GM12878 (cell line): ENCODE results near the gene PAIP2. TPM values are rescaled to one million over a fixed set of nuclear protein-coding genes. Genes with fewer than 3 reads are reported as not detected.

Source experiments
- CBFB ChIP-seq: IDR thresholded peaks from 2 replicates; pipeline ENCODE4 v1.6.1; 2016; ENCODE audit warnings: antibody characterized with exemption, low read depth
- CBX5 ChIP-seq: sonication (generic); IDR thresholded peaks from 2 replicates; pipeline ENCODE4 v1.6.1; 2016; ENCODE audit warnings: low read depth, moderate library complexity, mild to moderate bottlenecking, inconsistent platforms
- CHD4 ChIP-seq: fragments of 200-600 bp; sonication (generic); IDR thresholded peaks from 2 replicates; pipeline ENCODE4 v1.6.1; 2016; ENCODE audit warnings: mild to moderate bottlenecking
- EZH2 ChIP-seq: IDR thresholded peaks from 2 replicates; pipeline ENCODE4 v1.6.1; 2012; ENCODE audit warnings: low read depth, mild to moderate bottlenecking, control low read depth, inconsistent platforms, low read length, borderline replicate concordance; ENCODE audit not compliant: control insufficient read depth
- FOXM1 ChIP-seq: IDR thresholded peaks from 2 replicates; pipeline ENCODE4 v1.6.1; 2012; ENCODE audit warnings: low read depth, mild to moderate bottlenecking, inconsistent platforms, low read length, moderate library complexity
- HDGF ChIP-seq: fragments of 450-650 bp; IDR thresholded peaks from 2 replicates; pipeline ENCODE4 v1.6.1; 2016; ENCODE audit warnings: antibody characterized with exemption
- IKZF1 ChIP-seq: fragments of 450-650 bp; conservative IDR thresholded peaks from 2 replicates; pipeline ENCODE4 v1.6.1; 2017; ENCODE audit warnings: antibody characterized with exemption, mild to moderate bottlenecking
- KAT2A ChIP-seq: conservative IDR thresholded peaks from 2 replicates; pipeline ENCODE4 v1.6.1; 2011; ENCODE audit warnings: low read depth, low read length; ENCODE audit not compliant: control insufficient read depth
- MYB ChIP-seq: fragments of 150-350 bp; IDR thresholded peaks from 2 replicates; pipeline ENCODE4 v1.6.1; 2014; ENCODE audit warnings: mild to moderate bottlenecking, low read depth, low read length, borderline replicate concordance
- MYC ChIP-seq: IDR thresholded peaks from 2 replicates; pipeline ENCODE4 v1.6.1; 2011; ENCODE audit warnings: mild to moderate bottlenecking, low read length, moderate library complexity, inconsistent platforms; ENCODE audit not compliant: insufficient read depth, insufficient replicate concordance, insufficient read length, severe bottlenecking
- NFIC ChIP-seq: IDR thresholded peaks from 2 replicates; pipeline ENCODE4 v1.6.1; 2012; ENCODE audit warnings: low read depth, mild to moderate bottlenecking, inconsistent platforms, low read length, moderate library complexity
- PAX5 ChIP-seq: IDR thresholded peaks from 2 replicates; pipeline ENCODE4 v1.6.1; 2011; ENCODE audit warnings: low read depth, low read length, borderline replicate concordance
- PML ChIP-seq: IDR thresholded peaks from 2 replicates; pipeline ENCODE4 v1.6.1; 2012; ENCODE audit warnings: low read length, inconsistent platforms
- POLR2AphosphoS2 ChIP-seq: IDR thresholded peaks from 2 replicates; pipeline ENCODE4 v1.6.1; 2011; ENCODE audit warnings: low read depth, mild to moderate bottlenecking, low read length, improper control_type of control experiment, moderate library complexity
- POLR2AphosphoS5 ChIP-seq: IDR thresholded peaks from 2 replicates; pipeline ENCODE4 v1.6.1; 2011; ENCODE audit warnings: mild to moderate bottlenecking, low read length, inconsistent platforms
- RELA ChIP-seq: fragments of 450-650 bp; IDR thresholded peaks from 2 replicates; pipeline ENCODE4 v1.8.0; 2014; ENCODE audit warnings: borderline replicate concordance; ENCODE audit not compliant: partially characterized antibody
- SMAD1 ChIP-seq: fragments of 450-650 bp; IDR thresholded peaks from 2 replicates; pipeline ENCODE4 v1.6.1; 2018; ENCODE audit warnings: mild to moderate bottlenecking, low read depth; ENCODE audit not compliant: partially characterized antibody
- SMC3 ChIP-seq: IDR thresholded peaks from 2 replicates; pipeline ENCODE4 v1.6.1; 2011; ENCODE audit warnings: low read length, improper control_type of control experiment, borderline replicate concordance
- SREBF1 ChIP-seq: IDR thresholded peaks from 2 replicates; pipeline ENCODE4 v1.6.1; 2012; ENCODE audit warnings: mild to moderate bottlenecking, low read length
- YY1 ChIP-seq: IDR thresholded peaks from 2 replicates; pipeline ENCODE4 v1.6.1; 2011; ENCODE audit warnings: low read depth, mild to moderate bottlenecking, low read length
- ZNF207 ChIP-seq: fragments of 450-650 bp; IDR thresholded peaks from 2 replicates; pipeline ENCODE4 v1.6.1; 2014; ENCODE audit warnings: antibody characterized with exemption, mild to moderate bottlenecking, borderline replicate concordance
- ZNF217 ChIP-seq: fragments of 450-650 bp; IDR thresholded peaks from 2 replicates; pipeline ENCODE4 v1.6.1; 2017; ENCODE audit warnings: antibody characterized with exemption, mild to moderate bottlenecking
- ZSCAN29 ChIP-seq: fragments of 450-650 bp; IDR thresholded peaks from 2 replicates; pipeline ENCODE4 v1.6.1; 2017; ENCODE audit warnings: mild to moderate bottlenecking, moderate library complexity
- polyA plus RNA-seq, 11 experiments: library from polyadenylated mRNA; depleted of rRNA in 4 of 11; unstranded in 6 of 11; stranded (reverse) in 5 of 11; fragments of >200 nt; fragmentation: Nextera tagmentation in 4 of 11; fragmentation: Illumina TruSeq in 1 of 11; extraction: Ambion mirVana in 4 of 11; extraction: Trizol in 1 of 11; gene quantifications; 1 replicate in 1 of 11; 2 replicates in 10 of 11; pipeline versions ENCODE4 v1.2.1 to v1.2.3, GENCODE V29; 2011 to 2016; ENCODE audit warnings: inconsistent platforms in 2 of 11, missing spikeins in 2 of 11, low read depth in 1 of 11
- total RNA-seq, 4 experiments: library from RNA; depleted of rRNA in 3 of 4; stranded (reverse); fragments of >200 nt in 3 of 4; fragmentation: Illumina TruSeq in 1 of 4; extraction: Trizol in 1 of 4; gene quantifications; 2 replicates each; pipeline versions ENCODE4 v1.2.1 to v1.2.3, GENCODE V29; 2013 to 2021
- TF ChIP-seq, protein P1 (sequence below): IDR thresholded peaks from 2 replicates; pipeline ENCODE4 v1.6.1; 2011; ENCODE audit warnings: mild to moderate bottlenecking, low read depth, low read length, moderate library complexity; ENCODE audit not compliant: insufficient replicate concordance
- TF ChIP-seq, protein P2 (sequence below): fragments of 450-650 bp; IDR thresholded peaks from 2 replicates; pipeline ENCODE4 v1.6.1; 2018; ENCODE audit warnings: borderline replicate concordance, mild to moderate bottlenecking; ENCODE audit not compliant: partially characterized antibody
- TF ChIP-seq, protein P3 (sequence below): IDR thresholded peaks from 2 replicates; pipeline ENCODE4 v1.6.1; 2011; ENCODE audit warnings: low read depth, low read length, improper control_type of control experiment, borderline replicate concordance

The PAIP2 gene
- total and polyA plus RNA-seq, 10 of the 15 experiments (the other 5 are each of a cell fraction or from before 2014, with no cell fraction given), result 49.9 to 154 (median 102) TPM

DNA sequence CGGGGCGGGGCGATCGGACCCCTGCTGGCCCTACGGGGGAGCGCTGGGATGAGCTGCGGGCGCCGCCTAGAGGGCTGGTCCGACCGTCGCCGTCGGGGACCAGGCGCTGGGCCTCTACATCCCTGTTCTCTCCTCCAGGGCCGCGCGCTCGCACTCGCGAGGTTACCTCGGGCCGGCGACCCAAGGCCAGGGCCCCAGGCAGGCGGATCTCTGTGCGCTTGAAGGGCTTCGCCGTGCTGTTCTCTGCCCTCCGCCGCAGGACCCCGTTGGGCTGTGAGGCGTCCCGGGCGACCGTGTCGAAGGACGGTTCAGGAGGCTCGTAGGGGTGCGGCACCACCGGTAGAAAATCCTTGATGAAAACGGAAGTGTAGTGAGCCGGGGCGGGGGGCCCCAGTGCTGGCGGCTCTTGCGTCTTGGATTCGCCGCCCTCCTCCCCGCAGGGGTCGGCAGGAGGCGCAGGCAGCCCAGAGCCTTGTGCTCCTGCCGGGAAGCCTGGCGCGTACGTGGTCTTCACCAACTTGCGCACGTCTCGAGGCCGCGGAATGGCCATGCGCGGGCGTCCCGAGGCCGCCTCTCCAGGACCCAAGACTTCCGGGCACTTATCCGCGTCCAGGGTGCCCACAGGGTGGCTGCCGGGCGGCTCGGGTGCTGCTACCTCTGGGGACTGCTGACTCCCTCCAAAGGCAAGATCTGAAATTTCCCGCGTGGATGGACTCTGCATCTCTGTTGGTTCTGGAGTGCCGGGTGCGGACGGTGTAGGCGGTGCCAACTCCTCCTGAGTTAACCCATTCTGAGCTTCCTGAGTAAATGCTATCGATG lies 51.2 kb downstream of the PAIP2 start (continued):
- TF ChIP-seq SMC3 (peak; percentile 40; the same call in 1 of the 2 replicates), IKZF1 (peak; percentile 96), HDGF (peak; percentile 38; the same call in 1 of the 2 replicates), YY1 (peak; percentile 77), ZNF207 (peak; percentile 13; the same call in 1 of the 2 replicates), KAT2A (no peak), CBX5 (no peak), SREBF1 (no peak), PAX5 (no peak), RELA (peak; percentile 71), NFIC (no peak), POLR2AphosphoS2 (0 out of 2 replicates have a peak, but pooled peaks have one; percentile 41), ZSCAN29 (no peak), MYB (no peak), SMAD1 (no peak), FOXM1 (no peak), PML (no peak), MYC (no peak), EZH2 (no peak), CBFB (no peak), CHD4 (no peak), ZNF217 (no peak; the same call in 1 of the 2 replicates), POLR2AphosphoS5 (peak; percentile 56)
- TF ChIP-seq, protein P1, sequence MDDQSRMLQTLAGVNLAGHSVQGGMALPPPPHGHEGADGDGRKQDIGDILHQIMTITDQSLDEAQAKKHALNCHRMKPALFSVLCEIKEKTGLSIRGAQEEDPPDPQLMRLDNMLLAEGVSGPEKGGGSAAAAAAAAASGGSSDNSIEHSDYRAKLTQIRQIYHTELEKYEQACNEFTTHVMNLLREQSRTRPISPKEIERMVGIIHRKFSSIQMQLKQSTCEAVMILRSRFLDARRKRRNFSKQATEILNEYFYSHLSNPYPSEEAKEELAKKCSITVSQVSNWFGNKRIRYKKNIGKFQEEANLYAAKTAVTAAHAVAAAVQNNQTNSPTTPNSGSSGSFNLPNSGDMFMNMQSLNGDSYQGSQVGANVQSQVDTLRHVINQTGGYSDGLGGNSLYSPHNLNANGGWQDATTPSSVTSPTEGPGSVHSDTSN, result no peak
- TF ChIP-seq, protein P2, sequence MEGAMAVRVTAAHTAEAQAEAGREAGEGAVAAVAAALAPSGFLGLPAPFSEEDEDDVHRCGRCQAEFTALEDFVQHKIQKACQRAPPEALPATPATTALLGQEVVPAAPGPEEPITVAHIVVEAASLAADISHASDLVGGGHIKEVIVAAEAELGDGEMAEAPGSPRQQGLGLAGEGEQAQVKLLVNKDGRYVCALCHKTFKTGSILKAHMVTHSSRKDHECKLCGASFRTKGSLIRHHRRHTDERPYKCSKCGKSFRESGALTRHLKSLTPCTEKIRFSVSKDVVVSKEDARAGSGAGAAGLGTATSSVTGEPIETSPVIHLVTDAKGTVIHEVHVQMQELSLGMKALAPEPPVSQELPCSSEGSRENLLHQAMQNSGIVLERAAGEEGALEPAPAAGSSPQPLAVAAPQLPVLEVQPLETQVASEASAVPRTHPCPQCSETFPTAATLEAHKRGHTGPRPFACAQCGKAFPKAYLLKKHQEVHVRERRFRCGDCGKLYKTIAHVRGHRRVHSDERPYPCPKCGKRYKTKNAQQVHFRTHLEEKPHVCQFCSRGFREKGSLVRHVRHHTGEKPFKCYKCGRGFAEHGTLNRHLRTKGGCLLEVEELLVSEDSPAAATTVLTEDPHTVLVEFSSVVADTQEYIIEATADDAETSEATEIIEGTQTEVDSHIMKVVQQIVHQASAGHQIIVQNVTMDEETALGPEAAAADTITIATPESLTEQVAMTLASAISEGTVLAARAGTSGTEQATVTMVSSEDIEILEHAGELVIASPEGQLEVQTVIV, result no peak
- TF ChIP-seq, protein P3, sequence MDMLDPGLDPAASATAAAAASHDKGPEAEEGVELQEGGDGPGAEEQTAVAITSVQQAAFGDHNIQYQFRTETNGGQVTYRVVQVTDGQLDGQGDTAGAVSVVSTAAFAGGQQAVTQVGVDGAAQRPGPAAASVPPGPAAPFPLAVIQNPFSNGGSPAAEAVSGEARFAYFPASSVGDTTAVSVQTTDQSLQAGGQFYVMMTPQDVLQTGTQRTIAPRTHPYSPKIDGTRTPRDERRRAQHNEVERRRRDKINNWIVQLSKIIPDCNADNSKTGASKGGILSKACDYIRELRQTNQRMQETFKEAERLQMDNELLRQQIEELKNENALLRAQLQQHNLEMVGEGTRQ, result no peak
